Common myeloid progenitor, CD34-positive (primary cell): ENCODE results near the gene PSME2.

Experiments used
- CTCF ChIA-PET: fragments of 350-600 bp; sonication (Branson Sonifier 250); formaldehyde crosslinking; loops from one replicate; lab custom pipeline; 2021; ENCODE audit warnings: antibody characterized with exemption; lab: Charles Lee
- POLR2A ChIA-PET: fragments of 350-600 bp; sonication (Branson Sonifier 250); formaldehyde crosslinking; loops from one replicate; lab custom pipeline; 2021; ENCODE audit warnings: antibody characterized with exemption; lab: Charles Lee
- DNase-seq, 3 donors: peaks; one replicate each; pipeline versions ENCODE4 v3.0.0 to v3.0.0-alpha.2; 2013
- H3K27ac ChIP-seq, 2 experiments: 1 replicate in 1 of 2; 2 replicates in 1 of 2; pipeline ENCODE4 v1.7.0; 2013; ENCODE audit warnings: inconsistent platforms in 2 of 2, low read length in 2 of 2, mild to moderate bottlenecking in 2 of 2, low read depth in 1 of 2, moderate library complexity in 1 of 2; ENCODE audit not compliant: severe bottlenecking in 2 of 2, insufficient read depth in 1 of 2, poor library complexity in 1 of 2
- H3K27me3 ChIP-seq, 5 experiments: replicated peaks in 2 of 5; 1 replicate in 3 of 5; 2 replicates in 2 of 5; pipeline versions ENCODE4 v1.6.1 to v1.7.0; 2013; ENCODE audit warnings: low read length in 4 of 5, mild to moderate bottlenecking in 2 of 5, moderate library complexity in 2 of 5, inconsistent platforms in 1 of 5; ENCODE audit not compliant: insufficient read depth in 5 of 5, control insufficient read depth in 4 of 5
- H3K36me3 ChIP-seq, 4 experiments: 1 replicate in 2 of 4; 2 replicates in 2 of 4; pipeline versions ENCODE4 v1.6.1 to v1.7.0; 2013; ENCODE audit warnings: low read length in 3 of 4, control low read depth in 1 of 4, mild to moderate bottlenecking in 1 of 4; ENCODE audit not compliant: control insufficient read depth in 4 of 4, insufficient read depth in 4 of 4
- H3K4me1 ChIP-seq, 4 experiments: 1 replicate in 3 of 4; 2 replicates in 1 of 4; pipeline versions ENCODE4 v1.6.1 to v1.7.1; 2013; ENCODE audit warnings: low read length in 3 of 4, mild to moderate bottlenecking in 3 of 4, control low read depth in 1 of 4, inconsistent platforms in 1 of 4, moderate library complexity in 1 of 4; ENCODE audit not compliant: control insufficient read depth in 4 of 4, insufficient read depth in 4 of 4; ENCODE audit errors: control extremely low read depth in 1 of 4
- H3K4me3 ChIP-seq, 7 experiments: 1 replicate in 4 of 7; 2 replicates in 3 of 7; pipeline versions ENCODE4 v1.5.1 to v1.7.0; 2013; ENCODE audit warnings: mild to moderate bottlenecking in 7 of 7, low read length in 6 of 7, moderate library complexity in 6 of 7, inconsistent platforms in 2 of 7, low read depth in 2 of 7, control low read depth in 1 of 7; ENCODE audit not compliant: insufficient read depth in 4 of 7, control insufficient read depth in 1 of 7; ENCODE audit errors: extremely low read depth in 1 of 7
- H3K9me3 ChIP-seq, 5 experiments: 1 replicate in 4 of 5; 2 replicates in 1 of 5; pipeline versions ENCODE4 v1.6.1 to v1.7.1; 2013; ENCODE audit warnings: low read length in 4 of 5, mild to moderate bottlenecking in 2 of 5, inconsistent platforms in 1 of 5, low read depth in 1 of 5, moderate library complexity in 1 of 5; ENCODE audit not compliant: control insufficient read depth in 4 of 5, insufficient read depth in 2 of 5; ENCODE audit errors: control extremely low read depth in 1 of 5
- WGBS: methylation state at CpG from one replicate; pipeline ENCODE4 v1.1.5; 2013; ENCODE audit not compliant: insufficient coverage; 5-methylcytosine and 5-hydroxymethylcytosine counted together

Gene PSME2

GRCh38 chr14:24100197-24100981 lies 46.0 kb downstream of the PSME2 start:
- 96% methylated on average over 2 of the region's 4 CpGs for WGBS
- peaks cover 0 to 68% (median 34%) of the 10 kb centered on the region in 4 experiments for H3K36me3 ChIP-seq
- POLR2A ChIA-PET: no interaction called here

GRCh38 chr14:24098927-24099813 lies 47.2 kb downstream of the PSME2 start:
- no peak for DNase-seq
- Histone ChIP-seq H3K9me3 (no peaks in the 10 kb centered on the region), H3K4me1 (peaks cover 0 to 16% (median 13%) of the 10 kb centered on the region in 4 experiments), H3K27me3 (no peaks in the 10 kb centered on the region), H3K27ac (no peak overlapping the region), H3K4me3 (no peak overlapping the region), H3K36me3 (peaks cover 0 to 63% (median 30%) of the 10 kb centered on the region in 4 experiments)
- ChIA-PET CTCF (interaction anchor here (7.1 kb wide), 1 partner anchor 9 kb away, joined by 83 read pairs; no protein-coding TSS in a partner anchor), POLR2A (no interaction called here)
- 96% methylated on average over 15 of the region's 17 CpGs for WGBS

More at GRCh38 chr14:24100197-24100981, 46.0 kb downstream of the PSME2 start:
- DNase-seq: no peak
- Histone ChIP-seq H3K4me3 (no peak overlapping the region), H3K4me1 (peaks cover 0 to 6% (median 5%) of the 10 kb centered on the region in 4 experiments), H3K9me3 (peaks cover 0 to 5% (median 0%) of the 10 kb centered on the region in 5 experiments), H3K27ac (no peak overlapping the region), H3K27me3 (no peaks in the 10 kb centered on the region)
- CTCF ChIA-PET: interaction anchor here (1.1 to 11.6 kb wide), 3 partner anchors 8 to 41 kb away, joined by 3 to 188 read pairs (median 83); no protein-coding TSS in a partner anchor

GRCh38 chr14:24098229-24098926 lies 48.0 kb downstream of the PSME2 start:
- Histone ChIP-seq H3K27ac (no peak overlapping the region), H3K4me1 (peaks cover 0 to 24% (median 18%) of the 10 kb centered on the region in 4 experiments), H3K4me3 (no peak overlapping the region), H3K9me3 (no peaks in the 10 kb centered on the region), H3K27me3 (no peaks in the 10 kb centered on the region), H3K36me3 (peaks cover 0 to 55% (median 27%) of the 10 kb centered on the region in 4 experiments)
- CTCF ChIA-PET: interaction anchor here (0.9 to 7.1 kb wide), 4 partner anchors 10 to 60 kb away, joined by 3 to 83 read pairs (median 4); partner anchors contain the start of gene EMC9
- WGBS: 96% methylated on average over 16 of the region's 16 CpGs
- DNase-seq: no peak
- POLR2A ChIA-PET: no interaction called here

- Histone ChIP-seq H3K27ac (no peak overlapping the region), H3K27me3 (no peaks in the 10 kb centered on the region), H3K4me1 (peaks cover 0 to 34% (median 27%) of the 10 kb centered on the region in 4 experiments), H3K9me3 (no peaks in the 10 kb centered on the region), H3K4me3 (no peak overlapping the region), H3K36me3 (peaks cover 0 to 44% (median 21%) of the 10 kb centered on the region in 4 experiments)
- 100% methylated on average over 8 of the region's 8 CpGs for WGBS
- no peak for DNase-seq
- ChIA-PET POLR2A (no interaction called here), CTCF (interaction anchor here (0.8 to 7.1 kb wide), 5 partner anchors 11 to 38 kb away, joined by 3 to 83 read pairs (median 5); partner anchors contain the start of genes DCAF11 and NRL)
These were observed 49.7 kb downstream of the PSME2 start for GRCh38 chr14:24096545-24097181.

GRCh38 chr14:24095271-24096068 lies 50.9 kb downstream of the PSME2 start:
- Histone ChIP-seq H3K27me3 (no peaks in the 10 kb centered on the region), H3K36me3 (peaks cover 0 to 32% (median 16%) of the 10 kb centered on the region in 4 experiments), H3K27ac (peak overlapping the region; percentile 80 to 90), H3K4me3 (peak overlapping the region; percentile 48 to 86 (median 77)), H3K9me3 (no peaks in the 10 kb centered on the region), H3K4me1 (peaks cover 0 to 37% (median 29%) of the 10 kb centered on the region in 4 experiments)
- 36% methylated on average over 9 of the region's 12 CpGs for WGBS
- ChIA-PET POLR2A (interaction anchor here (1.7 to 2.6 kb wide), 3 partner anchors 10 to 18 kb away, joined by 5 to 12 read pairs (median 11); partner anchors contain the start of genes DCAF11 and NRL), CTCF (interaction anchor here (0.7 to 8.7 kb wide), 8 partner anchors 11 to 88 kb away, joined by 3 to 178 read pairs (median 9); partner anchors contain the start of genes CARMIL3, DCAF11, IRF9 and NRL)
- DNase-seq: peak; percentile 38 to 77 (median 69)
